Right ventricle myocardium inferior (tissue), 1 donor: ENCODE measurements around the gene MYZAP. TPM values are rescaled to one million over a fixed set of nuclear protein-coding genes. Genes with fewer than 3 reads are reported as not detected.

Experiments
- total RNA-seq: library from RNA; stranded (reverse); fragmentation: NEBNext Ultra II Directional; extraction: Animal tissue kit (Norgen Biotek cat#: 25700); gene quantifications from one replicate; pipeline ENCODE4 v1.2.1, GENCODE V29; 2021
- donor health status: DM: no; HTN: yes; CAD: no; lungs with severe emphysema.

The MYZAP gene
- total RNA-seq, 1 donor from 2014 or later: 869 TPM

Other genes starting within 250 kb of the MYZAP start
- gene CGNL1, start 215.4 kb upstream of the MYZAP start, total RNA-seq: 10.0 TPM
- gene POLR2M, start 114.8 kb downstream of the MYZAP start, total RNA-seq: 42.6 TPM